Right ventricle myocardium superior (tissue), 1 donor: ENCODE data around the gene ATP6V0A4. TPM values are rescaled to one million over a fixed set of nuclear protein-coding genes. Genes with fewer than 3 reads are reported as not detected.

Experiments
- total RNA-seq: library from RNA; stranded (reverse); fragmentation: NEBNext Ultra II Directional; extraction: Animal tissue kit (Norgen Biotek cat#: 25700); gene quantifications from one replicate; pipeline ENCODE4 v1.2.1, GENCODE V29; 2021
- donor health status: DM: no; HTN: yes; CAD: no; lungs with severe emphysema.

Gene ATP6V0A4
- total RNA-seq, 1 donor from 2014 or later: not detected

Other genes starting within 250 kb of the ATP6V0A4 start
- gene SVOPL, start 96.8 kb downstream of the ATP6V0A4 start, total RNA-seq: not detected
- not detected for gene TMEM213, start 202 bp downstream of the ATP6V0A4 start, total RNA-seq
- gene KIAA1549, start 183.2 kb upstream of the ATP6V0A4 start, total RNA-seq: 2.1 TPM
- gene ZC3HAV1L, start 237.8 kb upstream of the ATP6V0A4 start, total RNA-seq: 2.9 TPM